Right lobe of liver (tissue), 6 donors: ENCODE results near the gene C12orf60. TPM values are rescaled to one million over a fixed set of nuclear protein-coding genes. Genes with fewer than 3 reads are reported as not detected.

Experiments
- ATAC-seq, 4 donors: fragments of 200-7000 bp; cut with Tn5 transposase; one replicate each; pipeline ENCODE4 v1.9.1; 2020; ENCODE audit warnings: mild to moderate bottlenecking in 4 of 4, moderate library complexity in 4 of 4
- DNase-seq, 3 donors: peaks; one replicate each; pipeline ENCODE4 v3.0.0-alpha.2; 2020
- H3K27ac ChIP-seq, 3 donors: fragments of 200-600 bp; one replicate each; pipeline ENCODE4 v1.8.0; 2022
- H3K27me3 ChIP-seq, 2 donors: fragments of 200-600 bp; one replicate each; pipeline ENCODE4 v1.8.0; 2022
- H3K36me3 ChIP-seq, 4 donors: fragments of 200-600 bp; sonication (generic) in 1 of 4; one replicate each; pipeline versions ENCODE4 v1.5.1 to v1.8.0; 2017 to 2022; ENCODE audit warnings: control low read depth in 1 of 4
- H3K4me1 ChIP-seq, 4 donors: fragments of 200-600 bp; sonication (generic) in 1 of 4; one replicate each; pipeline versions ENCODE4 v1.5.1 to v1.8.0; 2017 to 2022; ENCODE audit warnings: control low read depth in 1 of 4
- H3K4me3 ChIP-seq, 3 donors: fragments of 200-600 bp; one replicate each; pipeline ENCODE4 v1.8.0; 2022
- H3K9me3 ChIP-seq, 4 donors: fragments of 200-600 bp; sonication (generic) in 1 of 4; one replicate each; pipeline versions ENCODE4 v1.5.1 to v1.8.0; 2017 to 2022; ENCODE audit warnings: control low read depth in 1 of 4
- POLR2A ChIP-seq: fragments of 450-650 bp; IDR thresholded peaks from one replicate; pipeline ENCODE4 v1.6.1; 2017; ENCODE audit warnings: antibody characterized with exemption, mild to moderate bottlenecking
- WGBS: methylation state at CpG from one replicate; pipeline ENCODE4 v1.1.6; 2018; ENCODE audit warnings: low coverage, low lambda C conversion rate; ENCODE audit not compliant: insufficient coverage; ENCODE audit errors: missing lambda C conversion rate; 5-methylcytosine and 5-hydroxymethylcytosine counted together
- intact Hi-C, 2 donors: fragments of 100-400 bp; cut with DNase I; formaldehyde crosslinking; loops; one replicate each; pipeline versions ENCODE4 v1.11.2 to v1.14.1; 2022
- total RNA-seq, 6 experiments: library from RNA; depleted of rRNA in 2 of 6; stranded (reverse); fragments of >200 nt in 2 of 6; fragmentation: NEBNext Ultra II Directional in 3 of 6; extraction: Animal tissue kit (Norgen Biotek cat#: 25700) in 3 of 6; gene quantifications; one replicate each; pipeline versions ENCODE4 v1.1.0 to v1.2.4, GENCODE V29; 2016 to 2023
- TF ChIP-seq, protein P1 (sequence below), 4 donors: fragments of 200-600 bp in 3 of 4; fragments of 450-650 bp in 1 of 4; IDR thresholded peaks; one replicate each; pipeline versions ENCODE4 v1.5.1 to v1.8.0; 2016 to 2022; ENCODE audit warnings: antibody characterized with exemption in 4 of 4, mild to moderate bottlenecking in 2 of 4
- donor health status: DM: no; HTN: yes; CAD: no.
- donor health status: DM: no; HTN: no; CAD: no.
- donor health status: DM: no; HTN: no; CAD: no.
- donor health status: DM: no; HTN: yes; CAD: no.
- donor health status: DM: no; HTN: yes; CAD: no.

C12orf60 gene
- total RNA-seq, 6 experiments from 2014 or later, result 0.37 to 0.91 (median 0.74) TPM

DNA sequence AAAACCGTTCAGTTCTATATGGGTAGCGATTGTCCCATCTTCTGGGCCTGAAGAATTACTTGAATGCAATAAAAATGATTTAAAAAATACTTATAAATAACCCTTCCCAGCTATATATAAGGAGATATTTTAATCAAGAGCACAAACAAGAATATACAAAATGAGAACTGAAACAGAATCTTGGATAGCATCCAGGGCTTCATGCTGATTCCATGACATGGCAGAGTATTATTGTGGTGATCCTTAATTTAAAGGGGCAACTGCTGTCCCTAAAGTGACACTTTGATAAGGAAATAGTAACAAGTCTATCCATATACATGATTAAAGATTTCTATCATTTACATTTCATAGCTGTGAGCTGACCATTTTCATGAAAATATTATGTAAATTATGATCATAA, 19.0 kb upstream of the C12orf60 start:
- intact Hi-C loops, result no loop called here
- Histone ChIP-seq H3K27ac (no peak overlapping the region), H3K4me1 (no peaks in the 10 kb centered on the region), H3K36me3 (peaks cover 0 to 40% (median 15%) of the 10 kb centered on the region in 4 donors), H3K27me3 (no peaks in the 10 kb centered on the region), H3K9me3 (no peaks in the 10 kb centered on the region), H3K4me3 (no peak overlapping the region)
- no peak for TF ChIP-seq POLR2A
- TF ChIP-seq, protein P1, sequence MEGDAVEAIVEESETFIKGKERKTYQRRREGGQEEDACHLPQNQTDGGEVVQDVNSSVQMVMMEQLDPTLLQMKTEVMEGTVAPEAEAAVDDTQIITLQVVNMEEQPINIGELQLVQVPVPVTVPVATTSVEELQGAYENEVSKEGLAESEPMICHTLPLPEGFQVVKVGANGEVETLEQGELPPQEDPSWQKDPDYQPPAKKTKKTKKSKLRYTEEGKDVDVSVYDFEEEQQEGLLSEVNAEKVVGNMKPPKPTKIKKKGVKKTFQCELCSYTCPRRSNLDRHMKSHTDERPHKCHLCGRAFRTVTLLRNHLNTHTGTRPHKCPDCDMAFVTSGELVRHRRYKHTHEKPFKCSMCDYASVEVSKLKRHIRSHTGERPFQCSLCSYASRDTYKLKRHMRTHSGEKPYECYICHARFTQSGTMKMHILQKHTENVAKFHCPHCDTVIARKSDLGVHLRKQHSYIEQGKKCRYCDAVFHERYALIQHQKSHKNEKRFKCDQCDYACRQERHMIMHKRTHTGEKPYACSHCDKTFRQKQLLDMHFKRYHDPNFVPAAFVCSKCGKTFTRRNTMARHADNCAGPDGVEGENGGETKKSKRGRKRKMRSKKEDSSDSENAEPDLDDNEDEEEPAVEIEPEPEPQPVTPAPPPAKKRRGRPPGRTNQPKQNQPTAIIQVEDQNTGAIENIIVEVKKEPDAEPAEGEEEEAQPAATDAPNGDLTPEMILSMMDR (IDR thresholded peaks at IDR 0.05), result no peak
- ATAC-seq, result no peak
- no peak for DNase-seq
- 89% methylated on average over 2 of the region's 2 CpGs for WGBS

GRCh38 chr12:14785568-14785967, 17.9 kb upstream of the C12orf60 start:
- ATAC-seq (no peak), DNase-seq (no peak)
- no peaks in the 10 kb centered on the region for H3K27me3 ChIP-seq
- TF ChIP-seq, protein P1 (IDR thresholded peaks at IDR 0.05), result no peak
- no peak for TF ChIP-seq POLR2A
- no peaks in the 10 kb centered on the region for H3K9me3 ChIP-seq
- peaks cover 0 to 51% (median 18%) of the 10 kb centered on the region in 4 donors for H3K36me3 ChIP-seq
- H3K27ac ChIP-seq, result no peak overlapping the region
- no peaks in the 10 kb centered on the region for H3K4me1 ChIP-seq
- 94% methylated on average over 3 of the region's 3 CpGs for WGBS
- no peak overlapping the region for H3K4me3 ChIP-seq
- intact Hi-C loops, result no loop called here

DNA sequence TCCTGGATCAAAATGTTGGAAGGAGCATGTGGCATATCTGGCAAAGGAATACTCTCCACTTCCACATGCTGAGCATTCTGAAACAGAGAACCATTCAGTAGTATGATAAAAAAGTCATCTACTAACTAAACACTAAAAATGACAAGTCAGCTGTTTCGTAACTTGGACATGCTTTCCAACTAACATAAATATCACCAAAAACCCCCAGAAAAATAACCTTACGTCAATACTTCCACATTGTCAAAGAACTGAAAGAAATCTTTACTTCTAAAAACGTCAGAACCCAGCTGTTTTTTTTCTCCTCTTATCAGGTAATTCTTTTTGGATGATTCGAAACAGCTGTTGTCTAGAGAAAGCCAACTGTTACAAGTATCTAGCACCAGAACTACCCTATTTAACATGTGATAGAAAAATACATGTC, 8.4 kb upstream of the C12orf60 start:
- ATAC-seq (no peak), DNase-seq (no peak)
- peaks cover 3 to 89% (median 21%) of the 10 kb centered on the region in 4 donors for H3K36me3 ChIP-seq
- H3K27ac ChIP-seq, result no peak overlapping the region
- 55% methylated on average over 4 of the region's 4 CpGs for WGBS
- no peaks in the 10 kb centered on the region for H3K4me1 ChIP-seq
- intact Hi-C loops, result no loop called here
- no peak overlapping the region for H3K4me3 ChIP-seq
- TF ChIP-seq POLR2A, result no peak
- TF ChIP-seq, protein P1 (IDR thresholded peaks at IDR 0.05), result no peak
- no peaks in the 10 kb centered on the region for H3K27me3 ChIP-seq
- no peaks in the 10 kb centered on the region for H3K9me3 ChIP-seq

DNA sequence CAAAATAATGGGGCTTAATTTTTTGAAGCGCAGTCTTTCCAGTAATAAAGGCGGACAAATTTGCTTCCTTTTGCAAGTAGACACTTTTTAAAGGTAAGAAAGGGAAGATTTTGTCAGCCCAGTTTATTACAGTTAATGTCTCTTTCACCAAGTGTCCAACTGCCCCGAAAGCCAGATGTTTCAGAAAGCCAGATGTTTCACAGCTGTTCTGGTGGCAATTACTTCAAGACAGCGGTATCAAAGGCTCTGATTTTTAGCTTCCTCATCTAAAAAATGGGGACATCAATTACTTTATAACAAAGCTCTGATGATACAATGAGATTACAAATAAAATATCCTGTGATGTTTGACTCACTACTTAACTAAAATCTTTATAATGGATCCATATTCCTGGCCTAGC, 1.2 kb upstream of the C12orf60 start:
- intact Hi-C loops, result no loop called here
- 58% methylated on average over 4 of the region's 4 CpGs for WGBS
- TF ChIP-seq POLR2A, result no peak
- TF ChIP-seq, protein P1 (IDR thresholded peaks at IDR 0.05), result no peak
- peaks cover 0 to 25% (median 8%) of the 10 kb centered on the region in 4 donors for H3K36me3 ChIP-seq
- H3K27me3 ChIP-seq, result no peaks in the 10 kb centered on the region
- no peak for ATAC-seq
- H3K9me3 ChIP-seq, result no peaks in the 10 kb centered on the region
- H3K4me3 ChIP-seq, result peak overlapping the region; percentile 75 to 87 (median 86)
- H3K4me1 ChIP-seq, result peaks cover 0 to 11% (median 2%) of the 10 kb centered on the region in 4 donors
- DNase-seq, result no peak
- H3K27ac ChIP-seq, result no peak overlapping the region

DNA sequence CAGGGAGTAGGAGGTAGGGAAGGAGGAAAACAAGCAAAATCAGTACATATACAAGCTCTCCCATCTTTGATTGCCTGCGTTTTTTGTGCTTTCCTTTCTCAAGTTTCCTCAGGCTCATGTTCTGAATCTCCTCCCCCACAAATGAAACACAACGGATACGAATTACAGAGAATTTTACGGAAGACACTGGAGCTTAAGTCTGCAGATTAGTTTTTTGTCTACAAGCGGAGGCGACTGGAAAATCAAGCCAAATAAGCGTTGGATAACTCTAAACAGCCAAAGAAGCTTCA, 804 bp upstream of the C12orf60 start:
- Histone ChIP-seq H3K27ac (peak overlapping the region; percentile 88 to 91 (median 90)), H3K4me1 (peaks cover 0 to 11% (median 2%) of the 10 kb centered on the region in 4 donors), H3K27me3 (no peaks in the 10 kb centered on the region), H3K36me3 (peaks cover 0 to 21% (median 8%) of the 10 kb centered on the region in 4 donors), H3K9me3 (no peaks in the 10 kb centered on the region), H3K4me3 (peak overlapping the region; percentile 75 to 87 (median 86))
- under 1% methylated on average over 7 of the region's 7 CpGs for WGBS
- no peak for DNase-seq
- TF ChIP-seq POLR2A, result no peak
- TF ChIP-seq, protein P1 (IDR thresholded peaks at IDR 0.05), result no peak
- no peak for ATAC-seq
- intact Hi-C loops, result no loop called here
